ENCODE measurements around the gene SPECC1.
A peak's percentile ranks its signal among the peaks of the same experiment; 100 is the strongest.
"Not testable (repeated sequence)": the region's sequence is repeated elsewhere in the genome, so short reads cannot be mapped to it uniquely, and the experiment has no call there.

SPECC1 gene

GRCh38 chr17:20100806-20101205, 91.6 kb downstream of the SPECC1 start:
- H4K91ac ChIP-seq (ENCODE audit: low read length); H3K23ac ChIP-seq (ENCODE audit: low read length in 2 of 2); H2BK12ac ChIP-seq (ENCODE audit: low read length in 2 of 2); H3K4me2 ChIP-seq (ENCODE audit: low read length, poor library complexity, severe bottlenecking); H2BK120ac ChIP-seq (ENCODE audit: low read depth, low read length); H2AK5ac ChIP-seq (ENCODE audit: low read length, severe bottlenecking); DNase-seq; H3K4me3 ChIP-seq (ENCODE audit: insufficient read depth in 1 of 2, low read depth in 1 of 2, low read length in 2 of 2); H3K9ac ChIP-seq (ENCODE audit: low read length); H4K8ac ChIP-seq (ENCODE audit: low read length); H3K14ac ChIP-seq (ENCODE audit: low read length in 2 of 2); H3K4me1 ChIP-seq (ENCODE audit: control insufficient read depth, insufficient read depth, low read depth, low read length); H3K9me3 ChIP-seq (ENCODE audit: control insufficient read depth, low read length); H2BK5ac ChIP-seq (ENCODE audit: low read depth, low read length, poor library complexity, severe bottlenecking); H3K18ac ChIP-seq (ENCODE audit: low read depth in 1 of 2, low read length in 2 of 2); H3K4ac ChIP-seq (ENCODE audit: low read depth in 1 of 2, low read length in 2 of 2); H3K27ac ChIP-seq (ENCODE audit: low read length, poor library complexity, severe bottlenecking); H2BK15ac ChIP-seq (ENCODE audit: low read depth, poor library complexity, severe bottlenecking); H3K79me1 ChIP-seq (replicated peaks; ENCODE audit: low read length, poor library complexity, severe bottlenecking); H2AFZ ChIP-seq (ENCODE audit: low read depth, low read length): not testable (repeated sequence)
- 87% methylated on average over 1 of the region's 3 CpGs for WGBS
- Histone ChIP-seq H3K27me3 (ENCODE audit: control insufficient read depth in 1 of 2, insufficient read depth in 1 of 2, low read length in 2 of 2) (peaks cover 14 to 52% of the 10 kb centered on the region in 2 experiments), H3K36me3 (ENCODE audit: control insufficient read depth in 1 of 2, insufficient read depth in 2 of 2, low read depth in 1 of 2, low read length in 2 of 2) (peaks cover 0 to 12% of the 10 kb centered on the region in 2 experiments)

GRCh38 chr17:20103454-20104446, 94.6 kb downstream of the SPECC1 start:
- Histone ChIP-seq H2BK15ac (ENCODE audit: low read depth, poor library complexity, severe bottlenecking) (no peak overlapping the region), H3K9me3 (ENCODE audit: control insufficient read depth, low read length) (no peaks in the 10 kb centered on the region), H3K23ac (ENCODE audit: low read length in 2 of 2) (no peak overlapping the region), H3K4me3 (ENCODE audit: insufficient read depth in 1 of 2, low read depth in 1 of 2, low read length in 2 of 2) (no peak overlapping the region), H3K27ac (ENCODE audit: low read length, poor library complexity, severe bottlenecking) (no peak overlapping the region), H3K4me2 (ENCODE audit: low read length, poor library complexity, severe bottlenecking) (no peak overlapping the region), H2BK120ac (ENCODE audit: low read depth, low read length) (no peak overlapping the region), H3K4ac (ENCODE audit: low read depth in 1 of 2, low read length in 2 of 2) (no peak overlapping the region), H3K36me3 (ENCODE audit: control insufficient read depth in 1 of 2, insufficient read depth in 2 of 2, low read depth in 1 of 2, low read length in 2 of 2) (no peaks in the 10 kb centered on the region), H2AFZ (ENCODE audit: low read depth, low read length) (no peak overlapping the region), H4K8ac (ENCODE audit: low read length) (no peak overlapping the region), H3K79me1 (replicated peaks; ENCODE audit: low read length, poor library complexity, severe bottlenecking) (no peaks in the 10 kb centered on the region), H4K91ac (ENCODE audit: low read length) (no peak overlapping the region), H3K27me3 (ENCODE audit: control insufficient read depth in 1 of 2, insufficient read depth in 1 of 2, low read length in 2 of 2) (peaks cover 14 to 42% of the 10 kb centered on the region in 2 experiments), H2AK5ac (ENCODE audit: low read length, severe bottlenecking) (no peak overlapping the region), H3K9ac (ENCODE audit: low read length) (no peak overlapping the region), H3K14ac (ENCODE audit: low read length in 2 of 2) (no peak overlapping the region), H2BK5ac (ENCODE audit: low read depth, low read length, poor library complexity, severe bottlenecking) (no peak overlapping the region), H3K4me1 (ENCODE audit: control insufficient read depth, insufficient read depth, low read depth, low read length) (no peaks in the 10 kb centered on the region), H2BK12ac (ENCODE audit: low read length in 2 of 2) (no peak overlapping the region), H3K18ac (ENCODE audit: low read depth in 1 of 2, low read length in 2 of 2) (no peak overlapping the region)
- WGBS = 62% methylated on average over 11 of the region's 12 CpGs
- DNase-seq = no peak

- no peak overlapping the region for H2BK5ac ChIP-seq (ENCODE audit: low read depth, low read length, poor library complexity, severe bottlenecking)
These were observed 96.6 kb downstream of the SPECC1 start for GRCh38 chr17:20105539-20106280.

GRCh38 chr17:20106446-20106845, 97.3 kb downstream of the SPECC1 start:
- H3K4ac ChIP-seq (ENCODE audit: low read depth in 1 of 2, low read length in 2 of 2); H3K23ac ChIP-seq (ENCODE audit: low read length in 2 of 2); H3K27ac ChIP-seq (ENCODE audit: low read length, poor library complexity, severe bottlenecking); H2BK15ac ChIP-seq (ENCODE audit: low read depth, poor library complexity, severe bottlenecking); H2AK5ac ChIP-seq (ENCODE audit: low read length, severe bottlenecking); H3K4me2 ChIP-seq (ENCODE audit: low read length, poor library complexity, severe bottlenecking); H3K79me1 ChIP-seq (replicated peaks; ENCODE audit: low read length, poor library complexity, severe bottlenecking); H2BK120ac ChIP-seq (ENCODE audit: low read depth, low read length); H2BK12ac ChIP-seq (ENCODE audit: low read length in 2 of 2); DNase-seq; H4K91ac ChIP-seq (ENCODE audit: low read length); H3K14ac ChIP-seq (ENCODE audit: low read length in 2 of 2); H3K4me1 ChIP-seq (ENCODE audit: control insufficient read depth, insufficient read depth, low read depth, low read length); H3K36me3 ChIP-seq (ENCODE audit: control insufficient read depth in 1 of 2, insufficient read depth in 2 of 2, low read depth in 1 of 2, low read length in 2 of 2); H3K9ac ChIP-seq (ENCODE audit: low read length); H2AFZ ChIP-seq (ENCODE audit: low read depth, low read length); H4K8ac ChIP-seq (ENCODE audit: low read length); H3K9me3 ChIP-seq (ENCODE audit: control insufficient read depth, low read length); H3K4me3 ChIP-seq (ENCODE audit: insufficient read depth in 1 of 2, low read depth in 1 of 2, low read length in 2 of 2); H2BK5ac ChIP-seq (ENCODE audit: low read depth, low read length, poor library complexity, severe bottlenecking); H3K18ac ChIP-seq (ENCODE audit: low read depth in 1 of 2, low read length in 2 of 2): not testable (repeated sequence)
- H3K27me3 ChIP-seq (ENCODE audit: control insufficient read depth in 1 of 2, insufficient read depth in 1 of 2, low read length in 2 of 2) = peaks cover 14 to 64% of the 10 kb centered on the region in 2 experiments

More at GRCh38 chr17:20105539-20106280, 96.6 kb downstream of the SPECC1 start:
- Histone ChIP-seq H4K91ac (ENCODE audit: low read length) (no peak overlapping the region), H2AK5ac (ENCODE audit: low read length, severe bottlenecking) (no peak overlapping the region), H3K23ac (ENCODE audit: low read length in 2 of 2) (no peak overlapping the region), H2AFZ (ENCODE audit: low read depth, low read length) (no peak overlapping the region), H2BK120ac (ENCODE audit: low read depth, low read length) (no peak overlapping the region), H3K4ac (ENCODE audit: low read depth in 1 of 2, low read length in 2 of 2) (no peak overlapping the region), H3K36me3 (ENCODE audit: control insufficient read depth in 1 of 2, insufficient read depth in 2 of 2, low read depth in 1 of 2, low read length in 2 of 2) (no peaks in the 10 kb centered on the region), H2BK12ac (ENCODE audit: low read length in 2 of 2) (no peak overlapping the region), H3K27ac (ENCODE audit: low read length, poor library complexity, severe bottlenecking) (no peak overlapping the region), H4K8ac (ENCODE audit: low read length) (no peak overlapping the region), H3K14ac (ENCODE audit: low read length in 2 of 2) (peak overlapping the region in 1 of 2 experiments; percentile 7), H2BK15ac (ENCODE audit: low read depth, poor library complexity, severe bottlenecking) (no peak overlapping the region), H3K9ac (ENCODE audit: low read length) (no peak overlapping the region), H3K79me1 (replicated peaks; ENCODE audit: low read length, poor library complexity, severe bottlenecking) (no peaks in the 10 kb centered on the region), H3K18ac (ENCODE audit: low read depth in 1 of 2, low read length in 2 of 2) (no peak overlapping the region), H3K4me3 (ENCODE audit: insufficient read depth in 1 of 2, low read depth in 1 of 2, low read length in 2 of 2) (no peak overlapping the region), H3K9me3 (ENCODE audit: control insufficient read depth, low read length) (no peaks in the 10 kb centered on the region), H3K4me1 (ENCODE audit: control insufficient read depth, insufficient read depth, low read depth, low read length) (no peaks in the 10 kb centered on the region), H3K4me2 (ENCODE audit: low read length, poor library complexity, severe bottlenecking) (no peak overlapping the region), H3K27me3 (ENCODE audit: control insufficient read depth in 1 of 2, insufficient read depth in 1 of 2, low read length in 2 of 2) (peaks cover 14 to 62% of the 10 kb centered on the region in 2 experiments)
- WGBS = 94% methylated on average over 8 of the region's 8 CpGs
- no peak for DNase-seq

All from mesenchymal stem cell (in vitro differentiated cells and primary cell).